HCT116 (cell line): Measurements from ENCODE around the gene UBE2E1.

ENCODE experiments used
- CBX3 ChIP-seq: IDR thresholded peaks from 2 replicates; pipeline ENCODE4 v1.6.1; 2012; ENCODE audit warnings: low read depth
- CEBPB ChIP-seq: IDR thresholded peaks from 2 replicates; pipeline ENCODE4 v1.6.1; 2012; ENCODE audit warnings: low read depth
- EGR1 ChIP-seq: IDR thresholded peaks from 2 replicates; pipeline ENCODE4 v1.6.1; 2012; ENCODE audit warnings: low read depth
- EZH2 ChIP-seq: fragments of 200-600 bp; sonication (generic); IDR thresholded peaks from 2 replicates; pipeline ENCODE4 v1.6.1; 2017; ENCODE audit warnings: antibody characterized with exemption, mixed run types
- POLR2A ChIP-seq: IDR thresholded peaks from 2 replicates; pipeline ENCODE4 v1.7.0; 2011; ENCODE audit warnings: borderline replicate concordance; ENCODE audit not compliant: insufficient read depth, insufficient read length; ENCODE audit errors: extremely low read depth
- POLR2AphosphoS5 ChIP-seq: IDR thresholded peaks from 2 replicates; pipeline ENCODE4 v1.6.1; 2011; ENCODE audit warnings: mild to moderate bottlenecking, low read depth, low read length, moderate library complexity
- REST ChIP-seq: IDR thresholded peaks from 2 replicates; pipeline ENCODE4 v1.6.1; 2012; ENCODE audit warnings: low read depth
- SIN3A ChIP-seq: IDR thresholded peaks from 2 replicates; pipeline ENCODE4 v1.6.1; 2012; ENCODE audit warnings: low read depth
- ZNF274 ChIP-seq: fragments of 200-500 bp; sonication (Bioruptor generic); IDR thresholded peaks from 2 replicates; pipeline ENCODE4 v1.6.1; 2014; ENCODE audit warnings: mild to moderate bottlenecking, low read depth, low read length, inconsistent platforms
- TF ChIP-seq, protein P1 (sequence below), 3 experiments: fragments of 200-600 bp in 1 of 3; sonication (generic) in 1 of 3; IDR thresholded peaks in 2 of 3; conservative IDR thresholded peaks in 1 of 3; 2 replicates each; pipeline ENCODE4 v1.5.1; 2012 to 2017; ENCODE audit warnings: low read depth in 2 of 3, low read length in 2 of 3, antibody characterized with exemption in 1 of 3, borderline replicate concordance in 1 of 3, control low read depth in 1 of 3, mild to moderate bottlenecking in 1 of 3, mixed read lengths in 1 of 3, mixed run types in 1 of 3, moderate library complexity in 1 of 3; ENCODE audit not compliant: insufficient read depth in 1 of 3
- TF ChIP-seq, protein P2 (sequence below): IDR thresholded peaks from 2 replicates; pipeline ENCODE4 v1.6.1; 2012

- TF ChIP-seq, protein P1, sequence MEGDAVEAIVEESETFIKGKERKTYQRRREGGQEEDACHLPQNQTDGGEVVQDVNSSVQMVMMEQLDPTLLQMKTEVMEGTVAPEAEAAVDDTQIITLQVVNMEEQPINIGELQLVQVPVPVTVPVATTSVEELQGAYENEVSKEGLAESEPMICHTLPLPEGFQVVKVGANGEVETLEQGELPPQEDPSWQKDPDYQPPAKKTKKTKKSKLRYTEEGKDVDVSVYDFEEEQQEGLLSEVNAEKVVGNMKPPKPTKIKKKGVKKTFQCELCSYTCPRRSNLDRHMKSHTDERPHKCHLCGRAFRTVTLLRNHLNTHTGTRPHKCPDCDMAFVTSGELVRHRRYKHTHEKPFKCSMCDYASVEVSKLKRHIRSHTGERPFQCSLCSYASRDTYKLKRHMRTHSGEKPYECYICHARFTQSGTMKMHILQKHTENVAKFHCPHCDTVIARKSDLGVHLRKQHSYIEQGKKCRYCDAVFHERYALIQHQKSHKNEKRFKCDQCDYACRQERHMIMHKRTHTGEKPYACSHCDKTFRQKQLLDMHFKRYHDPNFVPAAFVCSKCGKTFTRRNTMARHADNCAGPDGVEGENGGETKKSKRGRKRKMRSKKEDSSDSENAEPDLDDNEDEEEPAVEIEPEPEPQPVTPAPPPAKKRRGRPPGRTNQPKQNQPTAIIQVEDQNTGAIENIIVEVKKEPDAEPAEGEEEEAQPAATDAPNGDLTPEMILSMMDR (IDR thresholded peaks at IDR 0.05 in 2 of 3, conservative IDR thresholded peaks at IDR 0.05 in 1 of 3; ENCODE audit: borderline replicate concordance in 1 of 3, insufficient read depth in 1 of 3, low read depth in 2 of 3, low read length in 2 of 3) = no peak
- TF ChIP-seq, protein P2, sequence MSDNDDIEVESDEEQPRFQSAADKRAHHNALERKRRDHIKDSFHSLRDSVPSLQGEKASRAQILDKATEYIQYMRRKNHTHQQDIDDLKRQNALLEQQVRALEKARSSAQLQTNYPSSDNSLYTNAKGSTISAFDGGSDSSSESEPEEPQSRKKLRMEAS = no peak
- peak; percentile 46 for TF ChIP-seq POLR2AphosphoS5
- TF ChIP-seq EZH2 = no peak
- no peak for TF ChIP-seq POLR2A
- TF ChIP-seq SIN3A = no peak
- TF ChIP-seq ZNF274 = no peak
- TF ChIP-seq EGR1 = no peak
- TF ChIP-seq REST = no peak
- TF ChIP-seq CBX3 = 0 out of 2 replicates have a peak, but pooled peaks have one; percentile 17
- TF ChIP-seq CEBPB = no peak
These were observed 114.4 kb downstream of the UBE2E1 start for GRCh38 chr3:23920151-23920655.
